GM21515 (cell line): ENCODE measurements around the gene ACCSL.

ENCODE experiments used
- ATAC-seq: cut with Tn5 transposase; IDR thresholded peaks from one replicate; pipeline ENCODE4 v1.9.1; 2021; ENCODE audit not compliant: unreplicated experiment

ACCSL gene

DNA sequence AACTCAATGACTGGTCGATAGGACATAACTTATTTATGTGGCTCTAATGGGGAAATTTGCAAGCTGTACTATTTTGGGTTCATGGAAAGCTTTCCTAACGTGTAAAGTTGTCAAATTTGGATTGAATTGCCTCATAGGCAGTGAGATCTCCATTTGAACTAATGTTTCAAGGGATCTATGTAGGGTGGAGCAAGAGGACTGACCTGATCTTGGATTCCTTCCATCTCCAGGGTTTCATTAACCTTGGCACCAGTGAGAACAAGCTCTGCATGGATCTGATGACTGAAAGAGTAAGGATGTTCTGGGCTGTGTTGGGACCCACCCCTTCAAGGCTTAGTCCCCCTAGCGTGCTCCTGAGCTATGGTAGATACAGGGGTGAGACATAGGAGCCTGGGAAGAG lies 2.1 kb downstream of the ACCSL start:
- ATAC-seq = no peak

DNA sequence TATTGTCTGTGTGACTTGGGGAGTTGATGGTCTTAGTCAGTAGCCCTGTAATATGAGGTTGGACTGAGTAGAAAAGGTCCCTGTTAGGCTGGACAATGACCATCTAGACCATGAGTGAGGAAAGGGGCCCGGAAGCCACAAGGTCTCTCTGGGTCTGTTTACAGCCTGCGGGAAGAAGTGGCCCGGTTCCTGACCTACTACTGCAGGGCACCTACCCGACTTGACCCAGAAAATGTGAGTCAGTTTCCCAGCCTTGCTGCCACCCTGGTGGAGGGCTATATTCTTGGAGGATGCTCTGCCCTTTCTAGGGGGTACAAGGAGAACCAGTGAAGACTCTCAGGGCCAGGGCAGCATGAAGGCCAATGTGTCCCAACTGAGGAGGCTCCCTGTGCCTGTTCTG lies 3.4 kb downstream of the ACCSL start:
- no peak for ATAC-seq

DNA sequence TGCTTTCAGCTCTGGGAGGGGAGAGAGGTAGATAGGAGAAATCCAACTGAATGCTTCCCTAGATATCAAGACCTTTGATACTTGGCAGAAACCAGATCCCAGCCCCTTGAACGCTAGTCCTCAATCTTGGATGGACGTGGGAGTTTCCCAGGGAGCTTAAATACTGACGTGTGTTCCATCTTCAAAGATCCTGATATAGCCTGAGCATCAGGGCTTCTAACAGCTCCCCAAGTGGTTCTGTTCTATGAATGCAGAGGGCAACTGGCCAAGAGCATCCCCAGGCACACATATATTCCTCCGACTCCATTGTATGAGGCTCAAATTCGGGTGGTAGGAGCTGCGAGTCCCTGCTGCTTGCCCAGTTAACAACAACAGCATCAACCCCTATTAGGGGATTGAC lies 9.6 kb downstream of the ACCSL start:
- no peak for ATAC-seq

DNA sequence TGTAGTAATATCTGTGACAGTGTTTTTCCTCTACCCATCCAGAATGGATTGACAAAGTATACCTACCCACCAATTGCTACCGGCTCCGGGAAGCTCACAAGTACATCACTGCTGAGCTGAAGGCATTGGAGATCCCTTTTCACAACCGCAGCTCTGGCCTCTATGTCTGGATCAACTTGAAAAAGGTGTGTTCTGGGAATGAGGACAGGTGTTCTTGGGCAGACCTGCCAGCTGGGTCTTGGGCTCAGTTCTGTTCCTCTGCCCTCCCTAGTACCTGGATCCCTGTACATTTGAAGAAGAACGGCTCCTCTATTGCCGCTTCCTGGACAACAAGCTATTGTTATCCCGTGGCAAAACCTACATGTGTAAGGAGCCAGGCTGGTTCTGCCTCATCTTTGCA lies 10.5 kb downstream of the ACCSL start:
- no peak for ATAC-seq

DNA sequence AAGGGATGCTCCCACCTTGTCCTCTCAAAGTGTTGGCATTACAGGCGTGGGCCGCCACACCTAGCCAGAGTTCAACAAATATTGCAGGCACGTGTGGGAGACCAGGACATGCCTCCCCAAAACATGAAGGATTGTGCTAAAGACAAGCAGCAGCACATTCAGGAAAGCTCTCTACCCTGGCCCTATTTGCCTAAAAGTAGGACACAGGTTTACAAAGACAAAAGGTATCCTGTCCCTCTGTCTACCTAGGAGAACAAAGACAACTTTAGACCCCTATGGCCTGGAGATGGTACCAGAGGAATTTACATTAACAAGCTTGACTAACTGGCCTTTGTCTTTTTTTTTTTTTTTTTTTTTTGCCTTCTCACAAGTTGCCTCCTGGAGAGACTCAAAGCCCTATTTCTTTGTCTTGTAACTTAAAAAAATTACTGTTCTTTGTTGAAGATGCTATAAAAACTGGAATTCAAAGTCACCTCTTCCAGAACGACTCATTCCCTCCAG lies 17.4 kb downstream of the ACCSL start:
- no peak for ATAC-seq

DNA sequence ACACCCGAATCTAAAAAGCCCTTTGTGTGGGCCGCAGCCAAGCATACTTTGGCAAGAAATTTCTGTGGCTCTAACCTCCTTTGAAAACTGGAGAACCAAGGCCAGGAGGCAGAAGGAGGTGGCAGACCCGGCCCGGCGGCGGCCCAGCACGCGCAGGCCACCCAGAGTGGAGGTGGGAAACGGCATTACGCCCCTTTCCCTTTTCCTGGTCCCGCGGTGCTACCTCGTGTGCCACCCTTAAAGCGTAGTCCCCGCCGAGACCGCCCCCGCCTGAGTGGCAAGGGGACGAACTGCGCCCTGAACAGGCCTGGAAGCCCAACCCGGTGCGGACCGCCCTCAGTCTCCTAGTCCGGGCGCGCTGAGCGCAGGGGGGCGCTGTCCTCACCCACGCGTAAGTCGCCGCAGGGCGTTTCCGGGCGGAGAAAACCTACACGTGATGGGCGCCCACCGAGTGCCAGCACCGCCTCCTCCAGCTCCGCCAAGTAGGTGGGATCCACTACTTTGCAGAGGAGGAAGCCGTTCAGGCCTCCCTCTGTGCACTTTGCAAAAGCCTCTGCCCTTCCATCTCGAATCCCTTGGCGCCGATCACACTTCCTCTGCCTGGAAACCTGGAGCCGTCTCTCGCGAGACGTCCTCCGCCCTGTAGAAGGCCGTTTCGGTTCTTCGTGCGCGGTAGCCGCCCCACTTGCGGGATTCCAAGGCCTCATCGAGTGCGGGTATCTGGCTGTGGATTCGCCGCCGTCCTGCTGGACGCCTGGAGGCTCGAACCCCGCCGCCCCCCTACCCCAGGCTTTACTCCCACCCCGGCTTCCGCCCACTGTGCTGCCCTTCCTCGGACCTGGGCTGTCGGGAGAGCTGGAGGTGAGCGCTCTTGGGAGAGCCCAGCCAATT lies 18.3 kb downstream of the ACCSL start, which contains the start of gene ACCS:
TSS of gene ACCS (plus strand) at position 430 of the 891 bp plus-strand sequence. CDS start 1,358 bp downstream, outside the sequence.
- ATAC-seq = peak; percentile 94

DNA sequence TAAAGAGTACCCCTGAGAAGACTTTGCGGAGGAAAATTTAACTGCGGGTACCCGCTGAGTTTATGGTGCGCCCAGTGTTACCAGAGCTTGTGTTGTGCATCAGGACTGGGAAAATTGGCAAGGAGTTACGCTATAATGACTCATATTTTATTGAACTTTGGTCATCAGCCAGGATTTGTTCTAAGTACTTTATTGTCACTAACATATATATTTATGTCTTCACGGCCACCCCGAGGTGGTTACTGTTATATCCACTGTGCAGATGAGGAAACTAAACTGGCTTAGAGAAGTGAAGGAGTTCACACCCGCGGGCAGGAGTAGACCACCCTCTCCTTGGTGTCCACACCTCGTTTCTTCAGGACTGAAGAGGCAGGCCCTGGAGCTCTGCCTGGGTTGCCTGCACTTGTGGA lies 19.0 kb downstream of the ACCSL start:
- ATAC-seq = no peak

DNA sequence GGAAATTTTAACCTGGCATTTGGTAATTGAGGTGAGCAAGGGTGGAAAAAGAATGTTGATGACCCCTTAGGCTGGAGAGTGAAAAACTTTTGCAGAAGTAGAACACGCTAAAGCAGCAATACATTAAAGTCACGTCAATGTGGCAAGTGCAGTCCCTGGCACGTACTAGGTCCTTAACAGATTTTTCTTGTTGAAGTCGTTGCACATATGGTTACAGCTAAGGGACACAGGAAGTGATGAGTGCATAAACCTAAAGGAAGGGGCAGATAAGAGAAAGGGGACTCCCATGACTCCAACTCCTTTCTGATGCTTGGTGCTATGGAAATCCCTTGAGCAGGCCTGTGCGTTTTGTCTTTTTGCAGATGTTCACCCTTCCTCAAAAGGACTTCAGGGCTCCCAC lies 19.5 kb downstream of the ACCSL start:
- ATAC-seq = no peak

DNA sequence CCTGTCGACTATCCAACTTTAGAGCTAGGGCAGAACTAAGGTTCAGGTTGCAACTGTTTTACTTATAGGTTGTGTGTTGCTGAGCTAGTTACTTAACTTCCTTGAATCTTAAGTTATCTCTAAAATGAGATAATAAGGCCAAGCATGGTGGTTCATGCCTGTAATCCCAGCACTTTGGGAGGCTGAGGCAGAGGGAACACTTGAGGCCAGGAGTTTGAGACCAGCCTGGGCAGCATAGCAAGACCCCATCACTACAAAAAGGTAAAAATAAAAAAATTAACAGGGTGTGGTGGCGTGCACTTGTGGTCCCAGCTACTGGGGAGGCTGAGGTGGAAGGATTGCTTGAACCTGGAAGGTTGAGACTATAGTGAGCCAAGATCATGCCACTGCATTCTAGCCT lies 20.4 kb downstream of the ACCSL start:
- no peak for ATAC-seq

DNA sequence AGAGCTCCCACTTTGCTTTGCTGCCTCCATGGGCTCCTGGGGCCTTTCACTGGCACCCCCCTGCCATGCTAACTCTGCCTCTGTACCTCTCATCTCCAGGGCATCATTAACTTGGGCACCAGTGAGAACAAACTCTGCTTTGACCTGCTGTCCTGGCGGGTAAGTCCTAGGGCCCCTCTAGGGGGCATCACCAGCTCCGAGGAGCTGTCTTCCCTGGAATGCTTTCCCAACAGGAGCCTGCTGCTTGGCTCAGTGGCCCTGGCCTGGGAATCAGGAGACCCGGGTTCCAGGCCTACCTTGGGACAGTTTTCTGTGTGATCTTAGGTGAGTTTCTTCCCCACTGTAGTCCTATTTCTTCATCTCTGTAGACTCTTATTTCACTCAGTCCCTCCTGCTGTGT lies 23.4 kb downstream of the ACCSL start:
- no peak for ATAC-seq

DNA sequence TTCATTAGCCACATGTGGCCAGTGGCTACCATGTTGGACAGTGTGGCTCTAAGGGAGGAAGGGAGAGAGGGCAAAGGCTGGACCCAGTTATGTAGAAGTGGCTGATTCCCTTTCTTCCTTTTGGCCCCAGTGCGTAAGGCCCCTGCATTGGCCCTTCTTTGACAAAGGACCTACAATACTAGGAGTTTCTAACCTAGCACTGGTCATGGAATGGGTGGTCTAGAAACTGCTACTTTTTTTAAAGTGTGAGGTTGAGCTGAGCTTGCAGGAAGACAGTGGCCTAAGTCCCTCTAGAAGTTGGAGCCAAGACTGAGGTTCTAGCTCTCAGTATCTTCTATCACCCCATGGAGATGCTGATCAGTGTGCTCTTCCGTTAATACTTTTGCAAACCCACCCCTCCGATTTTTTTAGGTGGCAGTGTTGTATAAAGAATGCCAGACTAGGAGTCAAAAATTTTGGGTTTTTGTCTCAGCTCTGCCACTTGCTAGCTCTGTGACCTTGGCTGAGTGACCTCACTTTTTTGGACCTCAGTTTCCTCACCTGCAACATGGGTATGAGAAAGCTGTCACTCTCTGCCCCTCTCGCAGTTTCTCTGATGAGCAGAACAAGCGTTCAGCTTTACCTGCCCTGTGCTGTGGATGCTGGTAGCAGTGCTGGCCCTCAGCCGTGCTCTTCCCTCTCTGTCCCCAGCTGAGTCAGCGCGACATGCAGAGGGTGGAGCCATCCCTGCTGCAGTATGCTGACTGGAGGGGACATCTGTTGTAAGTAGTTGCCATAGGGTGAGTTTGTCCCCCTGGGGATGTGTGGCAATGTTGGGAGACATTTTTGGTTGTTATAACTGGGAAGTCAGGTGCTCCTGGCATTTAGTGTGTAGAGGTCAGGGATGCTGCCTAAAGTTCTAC lies 25.2 kb downstream of the ACCSL start:
- ATAC-seq = no peak

DNA sequence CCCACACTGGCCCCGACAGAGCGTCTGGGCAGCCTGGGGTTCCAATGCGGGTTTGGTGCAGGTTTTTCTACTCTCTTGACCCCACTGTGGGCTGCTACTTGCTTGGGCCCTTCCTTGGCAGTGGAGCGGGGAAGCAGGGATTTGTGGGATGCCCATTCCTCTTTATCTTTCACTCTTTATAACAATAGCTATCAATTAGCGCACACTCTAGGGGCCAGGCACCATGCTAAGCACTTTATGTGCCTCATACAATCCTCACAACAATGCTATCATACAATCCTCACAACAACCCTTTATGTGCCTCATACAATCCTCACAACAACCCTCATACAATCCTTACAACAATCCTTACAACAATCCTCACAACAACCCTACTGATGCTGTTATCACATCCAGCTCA lies 31.0 kb downstream of the ACCSL start:
- ATAC-seq = no peak

DNA sequence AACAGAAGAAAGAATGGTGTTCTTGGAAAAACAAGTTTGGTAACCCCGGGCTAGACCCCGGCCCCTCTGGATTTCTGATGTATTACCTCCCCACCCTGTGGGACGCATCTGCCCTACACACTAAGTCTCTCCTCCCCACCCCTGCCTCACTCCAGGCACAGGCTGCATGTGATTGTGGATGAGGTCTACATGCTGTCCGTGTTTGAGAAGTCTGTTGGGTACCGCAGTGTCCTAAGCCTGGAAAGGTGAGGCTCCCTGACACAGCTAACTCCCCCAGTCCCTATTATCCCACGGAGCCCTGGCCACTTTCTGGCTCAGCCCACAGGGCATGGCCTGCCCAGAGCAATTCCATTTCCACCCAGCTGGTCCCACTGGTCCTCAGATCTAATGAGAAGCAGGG lies 31.6 kb downstream of the ACCSL start:
- ATAC-seq = no peak

DNA sequence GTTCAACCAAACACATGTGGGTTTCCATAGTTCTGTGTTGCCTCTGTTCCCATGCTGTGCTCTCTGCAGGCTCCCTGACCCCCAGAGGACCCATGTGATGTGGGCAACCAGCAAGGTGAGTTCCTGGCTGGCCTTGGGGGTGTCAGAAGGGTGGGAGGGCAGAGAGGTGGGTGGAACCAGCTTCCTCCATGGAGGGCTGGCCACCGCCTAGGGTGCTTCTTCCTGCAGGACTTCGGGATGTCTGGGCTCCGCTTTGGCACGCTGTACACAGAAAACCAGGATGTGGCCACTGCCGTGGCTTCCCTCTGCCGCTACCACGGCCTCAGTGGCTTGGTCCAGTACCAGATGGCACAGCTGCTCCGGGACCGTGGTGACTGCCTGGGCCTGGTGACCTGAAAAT lies 33.2 kb downstream of the ACCSL start:
- no peak for ATAC-seq

DNA sequence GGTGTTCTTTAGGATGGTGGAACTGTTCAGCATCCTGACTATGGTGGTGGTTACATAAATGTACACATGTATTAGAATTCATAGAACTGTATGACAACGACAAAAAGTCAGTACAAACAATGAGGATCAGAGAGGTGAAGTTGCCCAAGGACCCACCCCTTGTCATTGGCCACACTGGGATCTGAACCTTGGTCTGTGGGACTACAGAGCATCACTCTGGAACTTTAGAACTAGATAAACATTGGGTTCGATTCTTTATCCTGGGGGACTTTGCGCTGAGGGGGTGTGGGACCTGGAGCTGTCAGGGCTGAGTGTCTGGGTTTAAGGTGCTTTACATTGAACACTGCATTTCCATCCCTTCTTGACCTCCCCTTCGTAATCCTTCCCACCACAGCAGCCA lies 34.9 kb downstream of the ACCSL start:
- no peak for ATAC-seq

DNA sequence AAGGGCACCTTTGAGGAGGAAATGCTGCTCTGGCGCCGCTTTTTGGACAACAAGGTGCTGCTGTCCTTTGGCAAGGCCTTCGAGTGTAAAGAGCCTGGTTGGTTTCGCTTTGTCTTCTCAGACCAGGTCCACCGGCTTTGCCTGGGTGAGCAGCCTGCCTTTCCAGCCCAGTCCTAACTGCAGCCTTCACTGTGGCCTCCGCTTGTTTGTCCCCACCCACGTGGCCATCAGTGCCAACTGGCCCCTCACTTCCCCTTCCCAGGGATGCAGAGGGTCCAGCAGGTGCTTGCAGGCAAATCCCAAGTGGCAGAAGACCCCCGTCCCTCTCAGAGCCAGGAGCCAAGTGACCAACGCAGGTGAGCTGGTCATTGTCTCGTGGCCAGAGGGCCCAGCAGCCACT lies 35.7 kb downstream of the ACCSL start:
- ATAC-seq = no peak

DNA sequence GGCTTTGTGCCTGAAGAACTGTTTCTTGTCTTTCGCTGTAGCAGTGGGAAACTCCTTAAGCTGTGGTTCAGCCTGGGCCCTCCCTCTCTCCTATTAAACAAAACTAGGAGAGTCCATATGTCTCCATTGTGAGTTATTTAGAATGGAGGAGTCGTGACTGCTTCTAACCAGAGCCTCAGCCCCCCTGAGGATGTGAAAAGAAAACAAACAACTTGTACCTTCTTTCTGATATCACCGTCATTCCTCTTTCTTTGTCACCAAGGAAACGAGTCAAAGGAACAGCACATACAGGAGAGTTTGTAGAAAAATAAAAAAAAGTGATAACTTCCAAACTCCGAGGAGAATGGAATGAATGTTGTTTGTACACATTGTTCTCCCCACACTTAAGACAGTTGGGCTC lies 36.1 kb downstream of the ACCSL start:
- no peak for ATAC-seq

DNA sequence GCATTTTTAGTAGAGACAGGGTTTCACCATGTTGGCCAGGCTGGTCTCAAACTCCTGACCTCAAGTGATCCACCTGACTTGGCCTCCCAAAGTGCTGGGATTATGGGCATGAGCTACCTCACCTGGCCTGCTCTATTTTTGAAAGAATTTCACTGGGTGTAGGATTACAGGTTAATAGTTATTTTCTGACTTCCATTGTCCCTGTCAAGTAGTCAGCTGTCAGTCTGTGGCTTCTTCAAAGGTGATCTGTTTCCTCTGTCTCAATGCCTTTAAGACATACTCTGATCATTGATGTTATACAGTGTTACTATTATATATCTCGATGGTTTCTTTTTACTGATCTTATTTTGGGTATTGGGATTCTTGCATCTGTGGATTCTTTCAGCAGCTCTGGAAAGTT lies 37.5 kb downstream of the ACCSL start:
- no peak for ATAC-seq

DNA sequence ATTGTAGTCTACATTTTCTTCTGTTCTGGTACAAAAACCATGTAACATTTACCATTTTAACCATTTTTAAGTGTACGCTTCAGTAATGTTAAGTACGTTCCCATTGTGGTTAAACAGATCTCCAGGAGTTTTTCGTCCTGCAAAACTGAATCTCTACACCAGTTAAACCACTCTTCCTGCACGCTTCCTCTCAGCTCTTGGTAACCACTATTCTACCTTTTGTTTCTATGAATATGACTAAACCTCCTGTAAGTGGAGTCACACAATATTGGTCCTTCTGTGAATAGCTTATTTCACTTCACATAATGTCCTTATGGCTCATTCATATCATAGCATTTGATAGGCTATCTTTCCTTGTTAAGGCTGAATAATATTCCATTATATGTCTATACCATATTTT lies 40.6 kb downstream of the ACCSL start:
- no peak for ATAC-seq

DNA sequence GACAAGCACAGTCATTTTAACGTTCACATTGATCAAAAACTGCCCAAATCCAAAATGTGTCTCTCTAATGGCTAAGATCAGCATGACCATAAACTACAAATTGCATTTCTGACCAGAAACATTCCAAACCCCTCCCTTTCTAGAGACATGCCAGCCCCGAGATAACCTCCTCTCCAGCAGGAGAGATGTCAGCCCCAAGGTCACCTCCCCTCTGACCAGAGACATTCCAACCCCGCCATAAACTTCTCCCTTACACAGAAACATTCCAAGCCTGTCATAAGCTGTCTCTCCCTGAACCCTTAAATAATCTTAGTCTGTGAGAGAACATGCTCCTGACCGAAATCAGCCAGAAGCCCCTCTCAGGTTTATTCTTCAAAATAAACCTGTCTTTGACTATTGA lies 41.1 kb downstream of the ACCSL start:
- ATAC-seq = no peak

DNA sequence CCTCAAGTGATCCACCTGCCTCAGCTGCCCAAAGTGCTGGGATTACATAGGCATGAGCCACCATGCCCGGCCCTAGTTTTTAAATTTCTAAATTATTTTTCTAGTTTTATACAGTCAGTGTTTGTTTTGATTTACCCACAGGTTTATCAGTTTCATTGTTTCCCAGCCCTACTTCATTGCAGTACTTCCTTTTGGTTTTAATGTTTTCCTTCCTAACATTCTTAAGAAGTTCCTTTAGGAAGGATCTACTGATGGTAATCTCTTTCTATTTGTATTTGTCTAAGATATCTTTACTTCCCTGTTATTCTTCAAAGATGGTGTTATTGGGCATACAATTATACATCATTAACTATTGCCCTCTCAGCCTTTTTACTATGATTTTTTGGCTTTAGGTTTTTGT lies 42.8 kb downstream of the ACCSL start:
- ATAC-seq = no peak
